Chondrocyte (in vitro differentiated cells): ENCODE measurements around the gene GOLGA6L24. TPM values are rescaled to one million over a fixed set of nuclear protein-coding genes. Genes with fewer than 3 reads are reported as not detected.
"Not testable (repeated sequence)": the region's sequence is repeated elsewhere in the genome, so short reads cannot be mapped to it uniquely, and the experiment has no call there.

Experiments
- DNase-seq: peaks from one replicate; pipeline ENCODE4 v3.0.0; 2021; ENCODE audit warnings: mixed read lengths, low spot score
- H3K27ac Mint-ChIP-seq: one replicate; pipeline ENCODE4 v1.8.0; 2021; ENCODE audit warnings: mild to moderate bottlenecking, moderate library complexity, mixed read lengths; ENCODE audit not compliant: unreplicated experiment
- H3K27me3 Mint-ChIP-seq: 2 replicates; pipeline ENCODE4 v1.8.0; 2021; ENCODE audit warnings: low read depth, mixed read lengths
- H3K36me3 Mint-ChIP-seq: 2 replicates; pipeline ENCODE4 v1.8.0; 2021; ENCODE audit warnings: low read depth, mixed read lengths
- H3K4me1 Mint-ChIP-seq: 2 replicates; pipeline ENCODE4 v1.8.0; 2021; ENCODE audit warnings: low read depth, mild to moderate bottlenecking, mixed read lengths
- H3K4me3 Mint-ChIP-seq: one replicate; pipeline ENCODE4 v1.8.0; 2021; ENCODE audit warnings: mild to moderate bottlenecking, moderate library complexity, mixed read lengths; ENCODE audit not compliant: unreplicated experiment
- H3K9me3 Mint-ChIP-seq: 2 replicates; pipeline ENCODE4 v1.8.0; 2021; ENCODE audit warnings: low read depth, mixed read lengths
- total RNA-seq: library from RNA; stranded (reverse); gene quantifications from 3 replicates; pipeline ENCODE4 v1.2.1, GENCODE V29; 2021

GOLGA6L24 gene
- total RNA-seq, 1 donor from 2014 or later, result not detected

GRCh38 chr15:28310454-28310853 lies 47.4 kb downstream of the GOLGA6L24 start:
- DNase-seq, H3K27ac Mint-ChIP-seq, H3K27me3 Mint-ChIP-seq, H3K4me1 Mint-ChIP-seq, H3K4me3 Mint-ChIP-seq: not testable (repeated sequence)
- Mint-ChIP-seq H3K9me3 (peaks cover 14% of the 10 kb centered on the region), H3K36me3 (peaks cover 29% of the 10 kb centered on the region)

GRCh38 chr15:28308718-28309117 lies 49.2 kb downstream of the GOLGA6L24 start:
- not testable (repeated sequence) for H3K27ac Mint-ChIP-seq, DNase-seq, H3K4me3 Mint-ChIP-seq, H3K4me1 Mint-ChIP-seq, H3K27me3 Mint-ChIP-seq
- Mint-ChIP-seq H3K36me3 (peaks cover 22% of the 10 kb centered on the region), H3K9me3 (peaks cover 14% of the 10 kb centered on the region)

Other genes with a start within 250 kb of the GOLGA6L24 start
- gene HERC2, start 35.9 kb downstream of the GOLGA6L24 start, total RNA-seq, result 58.5 to 94.5 TPM (median 61.9 TPM) in 3 replicates
- not detected in 3 replicates for gene GOLGA8F, start 20.6 kb upstream of the GOLGA6L24 start, total RNA-seq
- not detected in 3 replicates for gene GOLGA8G, start 174.9 kb upstream of the GOLGA6L24 start, total RNA-seq
- gene GOLGA6L25, start 195.5 kb upstream of the GOLGA6L24 start, total RNA-seq, result not detected in 3 replicates